HK-2 (cell line): ENCODE measurements around the gene ZNF654.
"Not testable (repeated sequence)": the region's sequence is repeated elsewhere in the genome, so short reads cannot be mapped to it uniquely, and the experiment has no call there.

Experiments used
- DNase-seq: peaks from one replicate; pipeline ENCODE4 v3.0.0-alpha.2; 2018; ENCODE audit not compliant: unreplicated experiment

Gene ZNF654

DNA sequence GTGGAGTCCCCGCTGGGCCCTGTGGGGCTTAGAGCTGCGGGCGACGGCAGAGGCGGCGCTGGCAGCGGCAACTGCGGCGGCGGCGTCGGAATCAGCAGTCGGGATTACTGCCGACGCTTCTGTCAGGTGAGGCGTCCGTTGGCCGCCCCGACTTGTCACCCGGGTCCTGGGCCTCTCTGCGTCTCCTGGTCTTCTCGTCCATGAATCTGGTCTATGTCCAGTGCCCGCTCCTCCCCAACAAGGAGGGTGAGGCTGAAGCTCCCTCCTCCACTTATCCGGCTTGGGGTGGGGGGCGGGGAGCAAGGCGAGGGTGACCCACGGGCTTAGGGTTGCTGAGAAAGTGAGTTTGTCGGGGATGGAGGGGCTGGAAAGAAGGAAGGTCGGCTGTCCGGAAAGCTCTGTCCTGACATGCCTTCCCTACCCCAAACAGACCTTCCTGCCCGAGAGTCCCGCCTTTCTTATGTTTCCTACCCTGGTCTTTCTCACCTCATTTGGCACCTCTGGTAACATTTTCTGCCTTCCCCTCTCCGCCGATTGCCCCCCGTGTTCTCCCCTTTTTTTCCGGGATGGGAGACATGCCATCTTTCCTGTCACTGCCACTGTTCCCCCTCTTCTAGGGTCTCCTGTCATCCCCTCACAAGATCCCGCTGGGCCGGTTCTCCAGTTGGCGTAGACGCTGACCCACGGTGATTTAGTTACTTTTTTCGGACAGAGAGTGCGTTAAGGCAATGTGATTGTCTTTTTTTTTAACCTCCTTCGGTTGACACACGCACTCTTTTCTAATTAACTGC lies 520 bp downstream of the ZNF654 start:
- DNase-seq: no peak

DNA sequence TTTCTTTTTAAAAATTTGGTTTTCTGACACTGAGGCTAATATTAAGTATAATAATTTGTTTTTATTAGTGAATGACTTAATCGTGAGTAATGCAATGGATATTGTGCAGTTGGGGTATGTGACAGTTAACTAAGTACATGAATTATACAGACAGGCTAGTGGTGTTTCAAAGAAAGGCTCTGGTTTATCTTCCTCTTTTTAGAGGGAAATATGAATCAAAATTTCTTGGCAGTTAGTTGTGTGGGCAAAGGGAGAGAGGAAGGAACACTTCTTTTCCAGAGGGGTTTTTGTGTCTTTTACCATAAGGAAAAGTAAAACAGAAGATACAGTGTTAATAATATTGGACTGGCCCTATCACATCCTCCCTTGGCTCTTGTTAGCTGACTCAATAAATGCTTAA lies 2.7 kb downstream of the ZNF654 start:
- DNase-seq: no peak

DNA sequence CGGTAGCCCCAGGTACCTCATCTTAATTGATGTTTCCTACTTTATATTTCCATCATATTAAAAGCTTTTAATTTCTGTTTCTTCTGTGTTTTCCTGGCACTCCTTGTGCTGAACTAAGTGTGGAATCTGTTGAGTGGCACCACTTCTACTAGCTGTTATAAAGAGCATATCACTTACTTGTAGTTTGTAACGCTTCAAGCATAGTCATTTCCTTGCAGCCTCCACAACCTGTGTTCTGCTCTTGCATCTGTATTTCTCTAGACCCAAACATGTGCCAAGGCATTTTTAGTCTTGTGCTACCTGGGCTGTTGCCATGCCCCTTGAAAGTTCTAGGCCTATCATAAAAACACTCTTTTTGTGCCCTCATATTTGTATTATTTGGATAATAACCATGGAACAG lies 16.0 kb downstream of the ZNF654 start:
- no peak for DNase-seq

DNA sequence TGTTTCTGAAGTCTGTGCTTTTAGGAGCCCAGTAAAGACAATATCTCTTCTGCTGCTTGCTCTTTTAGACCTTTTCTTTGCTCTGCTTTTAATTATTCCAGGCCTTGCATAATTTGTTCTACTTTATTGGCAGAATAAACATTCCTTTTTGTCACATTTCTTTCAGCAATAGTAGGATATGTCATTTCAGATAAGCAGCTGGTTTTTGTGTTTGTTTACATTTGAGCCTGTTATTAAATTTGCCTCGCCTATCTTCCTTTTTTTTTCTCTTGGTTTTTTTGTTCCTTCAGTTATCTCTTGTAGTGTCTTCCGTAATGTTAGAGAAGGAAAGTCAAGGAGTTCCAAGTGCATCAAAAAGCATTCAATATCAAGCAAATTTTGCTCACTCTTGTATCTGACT lies 16.4 kb downstream of the ZNF654 start:
- DNase-seq: no peak

DNA sequence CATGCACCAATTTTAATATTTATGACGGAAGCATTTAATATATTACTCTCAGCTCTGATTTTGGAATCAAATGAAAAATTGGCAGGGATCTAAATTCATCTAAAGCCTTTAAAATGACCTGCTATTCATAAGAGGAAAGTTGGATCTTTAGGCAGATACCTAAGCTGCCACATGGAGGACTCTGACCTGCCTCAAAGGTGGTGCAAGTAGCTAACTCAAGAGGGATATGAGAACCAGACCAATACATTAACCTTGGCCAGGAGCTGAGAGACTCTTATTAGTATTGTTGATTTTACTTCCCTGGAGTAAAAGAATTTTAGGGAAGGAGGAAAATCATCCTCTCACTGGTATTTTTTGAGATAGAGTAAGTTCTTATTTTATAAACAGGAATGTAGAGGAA lies 17.7 kb downstream of the ZNF654 start:
- no peak for DNase-seq

DNA sequence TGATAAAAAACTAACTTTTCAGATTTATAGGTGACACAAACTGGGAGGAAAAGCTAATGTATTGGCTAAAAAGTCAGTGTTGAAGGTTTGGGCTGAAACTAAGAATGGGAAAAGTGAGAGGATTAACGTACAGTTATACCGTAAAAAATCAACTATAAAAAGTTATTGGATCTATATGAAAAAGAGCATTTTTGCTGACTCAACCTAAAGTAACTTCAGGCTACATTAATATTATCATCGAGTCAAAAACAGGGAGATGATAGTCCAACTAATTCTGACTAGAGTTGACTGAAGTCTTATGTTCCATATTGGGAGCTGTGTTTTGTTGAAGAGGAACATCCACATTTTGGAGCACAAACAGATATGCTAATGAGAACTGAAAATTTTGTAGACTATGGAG lies 19.9 kb downstream of the ZNF654 start:
- no peak for DNase-seq

DNA sequence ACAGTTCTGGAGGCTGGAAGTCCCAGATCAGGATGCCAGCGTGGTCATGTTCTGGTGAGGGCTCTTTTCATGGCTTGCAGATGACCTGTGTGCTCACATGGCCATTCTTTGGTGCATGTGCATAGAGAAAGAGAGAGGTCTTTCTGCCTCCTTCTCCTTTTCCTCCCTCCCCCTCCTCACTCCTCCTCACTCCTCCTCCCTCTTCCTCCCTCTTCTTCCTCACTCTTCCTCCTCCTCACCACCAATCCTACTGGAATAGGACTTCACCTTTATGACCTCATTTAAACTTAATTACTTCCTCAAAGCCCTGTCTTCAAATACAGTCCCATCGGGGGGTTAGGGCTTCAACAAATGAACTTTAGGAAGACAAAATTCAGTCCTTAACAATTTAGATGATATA lies 23.8 kb downstream of the ZNF654 start:
- DNase-seq: no peak

DNA sequence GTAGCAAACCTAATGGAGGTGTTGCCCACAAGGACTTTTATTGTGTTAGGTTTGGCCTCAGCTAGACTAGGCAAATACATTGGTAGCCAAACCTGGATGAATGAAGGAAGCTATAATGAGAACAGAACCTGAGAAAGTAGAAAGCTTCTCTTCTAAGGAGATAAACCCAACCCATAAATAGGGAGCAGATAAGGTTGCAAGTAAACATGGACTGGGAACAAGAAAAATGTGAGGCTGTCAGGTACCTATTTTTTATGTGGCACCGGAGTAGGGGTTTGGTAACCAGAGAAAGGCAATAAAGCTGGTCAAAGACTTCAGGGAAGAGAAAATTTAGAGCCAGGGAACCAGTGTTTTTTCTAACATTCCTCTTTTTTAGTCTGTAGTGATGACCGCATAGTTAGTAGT lies 25.0 kb downstream of the ZNF654 start:
- no peak for DNase-seq

DNA sequence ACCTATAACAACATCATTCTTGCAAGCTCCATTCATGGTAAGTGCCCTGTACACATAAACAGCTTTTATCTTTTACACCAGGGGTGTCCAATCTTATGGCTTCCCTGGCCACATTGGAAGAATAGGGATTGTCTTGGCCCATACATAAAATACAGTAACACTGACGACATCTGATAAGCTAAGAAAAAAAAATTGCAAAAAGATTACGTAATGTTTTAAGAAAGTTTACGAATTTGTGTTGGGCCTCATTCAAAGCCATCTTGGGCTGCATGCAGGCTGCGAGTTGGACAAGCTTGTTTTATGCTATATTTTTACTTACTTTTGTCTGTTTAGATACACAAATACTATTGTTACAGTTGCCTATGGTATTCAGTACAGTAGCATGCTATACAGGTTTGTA lies 31.6 kb downstream of the ZNF654 start:
- DNase-seq: no peak

DNA sequence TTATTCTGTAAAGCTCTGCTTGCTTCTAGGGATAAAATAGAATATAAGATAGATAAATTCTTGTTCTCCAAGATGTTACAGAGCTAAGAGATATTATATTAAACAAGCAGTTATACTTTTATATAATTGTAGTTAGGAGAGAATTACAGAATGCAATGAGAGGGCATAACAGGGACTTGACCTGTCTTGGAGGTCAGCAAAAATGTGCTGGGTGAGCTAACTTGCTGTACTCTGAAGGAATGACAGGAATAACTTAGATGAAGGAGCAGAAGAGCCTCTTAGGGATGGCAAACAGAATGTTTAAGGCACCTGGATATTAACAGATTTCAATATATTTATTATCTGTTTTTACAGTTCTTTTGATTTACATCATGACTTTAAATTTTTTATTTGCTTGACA lies 33.2 kb downstream of the ZNF654 start:
- DNase-seq: no peak

DNA sequence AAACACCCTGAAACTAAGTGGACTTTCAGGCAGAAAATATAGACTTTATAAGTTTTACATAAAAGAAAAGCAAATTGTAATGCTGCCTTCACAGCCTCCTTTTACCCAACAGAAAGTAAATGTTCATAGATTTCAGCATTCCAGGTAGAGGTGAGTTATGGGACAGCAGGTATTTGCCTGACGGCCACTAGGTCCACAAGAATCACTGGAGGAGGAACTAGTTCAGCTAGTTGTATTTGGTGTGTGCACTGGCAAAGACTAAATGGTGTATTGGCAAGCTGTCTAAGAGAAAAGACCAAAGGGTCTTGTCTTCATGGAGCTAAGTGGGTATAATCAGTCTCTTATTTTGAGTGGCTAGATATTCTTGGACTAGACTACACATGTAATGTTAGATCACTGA lies 34.2 kb downstream of the ZNF654 start:
- no peak for DNase-seq

DNA sequence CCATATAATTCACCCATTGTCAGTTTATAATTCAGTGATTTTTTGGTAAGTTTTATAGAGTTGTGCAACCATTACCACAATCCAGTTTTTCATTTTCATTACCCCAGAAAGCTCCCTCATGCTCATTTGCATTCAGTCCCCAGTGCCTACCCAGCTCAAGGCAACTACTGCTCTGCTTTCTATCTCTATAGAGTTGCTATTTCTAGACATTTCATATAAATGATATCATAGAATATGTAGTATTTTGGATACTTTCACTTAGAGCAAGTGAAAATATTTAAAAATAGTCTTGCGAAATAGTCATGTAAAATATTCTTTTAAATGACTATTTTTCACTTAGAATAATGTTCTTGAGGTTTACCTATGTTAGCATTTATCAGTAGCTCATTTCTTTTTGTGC lies 42.1 kb downstream of the ZNF654 start:
- DNase-seq: no peak

DNA sequence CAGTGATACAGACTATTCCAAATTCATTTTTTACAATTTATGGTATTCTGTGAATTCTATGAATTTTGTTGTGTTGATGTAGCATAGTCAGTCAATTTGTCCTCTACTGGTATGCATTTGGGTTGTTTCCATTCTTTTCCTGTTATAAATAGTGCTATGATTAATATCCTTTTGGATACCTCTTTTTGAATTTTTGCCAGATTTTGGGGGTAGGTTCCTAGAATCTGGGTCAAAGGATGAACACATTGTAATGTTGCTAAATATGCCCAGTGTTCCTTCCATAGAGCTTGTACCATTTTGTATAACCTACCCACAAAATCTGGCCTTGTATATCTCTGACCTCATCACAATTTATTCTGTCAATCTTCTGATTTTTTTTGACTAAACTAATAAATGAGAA lies 46.3 kb downstream of the ZNF654 start:
- DNase-seq: no peak

DNA sequence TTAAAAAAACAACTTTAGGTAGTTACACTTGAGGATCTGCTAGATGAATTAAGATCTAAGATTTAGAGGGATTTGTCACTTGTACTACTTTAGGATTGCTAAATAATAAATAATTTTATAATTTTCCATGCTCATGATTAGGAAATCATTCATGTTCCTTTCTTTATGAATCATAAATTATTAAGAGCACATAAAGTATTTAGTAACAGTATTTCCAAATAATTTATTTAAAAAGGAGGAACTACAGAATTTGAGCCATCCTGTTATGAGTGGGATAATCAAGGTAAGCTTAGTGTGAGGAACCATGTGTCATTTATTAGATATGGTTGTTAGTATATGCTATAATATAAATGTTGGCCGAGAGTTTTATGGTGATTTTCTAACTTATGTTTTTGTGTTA lies 53.2 kb downstream of the ZNF654 start:
- DNase-seq: no peak

DNA sequence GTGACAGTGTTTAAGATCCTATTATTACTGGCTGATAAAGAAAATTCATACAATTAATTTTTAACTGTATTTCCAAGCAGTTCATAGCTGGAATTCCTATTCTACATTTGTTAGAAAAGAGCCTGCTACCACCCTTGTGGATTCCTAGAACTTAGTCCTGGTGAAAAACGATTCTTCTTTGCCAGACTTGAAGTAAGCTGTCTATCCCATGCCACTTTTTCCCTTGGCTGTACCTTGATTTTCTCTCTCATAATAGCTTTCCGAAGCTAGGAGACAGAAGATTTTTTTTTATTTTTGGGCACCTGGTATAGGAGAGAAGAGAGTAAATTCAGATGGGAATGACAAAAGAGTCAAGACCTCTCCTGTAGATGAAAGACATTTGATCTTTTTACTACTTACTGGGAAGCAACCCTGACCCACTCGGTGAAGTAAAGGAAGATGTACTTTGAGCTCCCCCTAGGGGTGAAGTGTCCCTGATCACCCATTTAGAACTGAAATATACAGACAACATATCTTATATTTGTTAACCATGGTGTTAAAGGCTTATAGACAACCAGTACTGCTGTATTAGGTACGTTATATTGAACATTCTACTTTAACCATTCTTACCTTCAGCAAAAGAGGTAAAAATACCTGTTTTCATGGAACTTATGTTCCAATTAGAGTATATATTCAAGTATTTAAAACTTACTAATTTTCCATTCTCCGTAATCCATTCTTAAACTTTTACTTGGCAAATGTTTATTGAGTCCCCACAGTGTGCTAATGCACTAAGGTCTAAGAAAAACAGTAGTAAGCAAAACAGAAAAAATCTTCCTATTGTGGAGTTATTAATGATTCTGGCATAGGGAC lies 54.5 kb downstream of the ZNF654 start:
- DNase-seq: peak; percentile 18

DNA sequence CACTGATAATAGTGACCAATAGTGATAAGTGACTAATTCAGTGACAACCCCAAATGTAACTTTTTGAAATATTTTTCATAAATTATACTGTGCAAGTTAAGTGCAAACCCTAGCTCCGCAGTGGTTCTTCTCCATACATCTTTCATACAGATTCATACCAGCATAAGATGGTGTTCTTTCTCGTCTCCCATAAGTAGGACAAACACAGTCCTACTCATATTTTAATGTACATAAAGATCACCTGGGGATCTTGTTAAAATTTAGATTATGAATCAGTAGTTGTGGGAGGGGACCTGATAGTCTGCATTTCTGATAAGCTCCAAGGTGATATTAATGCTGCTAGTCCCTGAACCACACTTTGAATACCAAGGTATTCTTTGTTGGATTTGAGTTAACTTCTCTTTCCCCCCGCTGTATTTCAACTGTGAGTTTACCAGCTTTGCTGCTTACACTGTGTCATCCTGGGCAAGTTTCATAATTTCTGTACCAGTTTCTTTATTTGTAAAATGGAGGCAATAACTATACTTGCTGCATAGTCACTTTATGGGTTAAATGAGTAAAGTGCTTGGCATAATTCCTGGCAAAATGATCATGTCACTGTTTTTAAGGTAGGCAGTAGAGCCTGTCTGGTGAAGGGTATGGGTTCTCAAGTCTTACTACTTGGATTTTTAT lies 56.0 kb downstream of the ZNF654 start:
- no peak for DNase-seq

DNA sequence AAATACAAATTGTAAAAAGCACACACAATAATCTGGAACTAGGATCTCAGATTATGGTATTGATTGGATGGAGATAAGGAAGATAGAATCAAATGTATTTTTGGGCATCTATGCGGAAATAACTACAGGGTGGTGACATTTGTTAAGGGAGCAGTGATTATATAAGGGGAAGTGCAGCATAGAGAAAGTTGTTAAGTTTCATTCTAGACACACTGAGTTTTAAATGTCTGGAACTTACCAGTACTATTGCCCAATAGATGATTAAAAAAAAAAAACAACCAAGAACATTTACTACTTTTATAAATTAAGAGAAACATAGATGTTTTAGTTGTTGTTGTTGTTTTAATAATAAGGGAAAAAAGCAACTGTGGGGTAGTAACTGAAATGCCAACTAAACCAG lies 58.6 kb downstream of the ZNF654 start:
- DNase-seq: no peak

DNA sequence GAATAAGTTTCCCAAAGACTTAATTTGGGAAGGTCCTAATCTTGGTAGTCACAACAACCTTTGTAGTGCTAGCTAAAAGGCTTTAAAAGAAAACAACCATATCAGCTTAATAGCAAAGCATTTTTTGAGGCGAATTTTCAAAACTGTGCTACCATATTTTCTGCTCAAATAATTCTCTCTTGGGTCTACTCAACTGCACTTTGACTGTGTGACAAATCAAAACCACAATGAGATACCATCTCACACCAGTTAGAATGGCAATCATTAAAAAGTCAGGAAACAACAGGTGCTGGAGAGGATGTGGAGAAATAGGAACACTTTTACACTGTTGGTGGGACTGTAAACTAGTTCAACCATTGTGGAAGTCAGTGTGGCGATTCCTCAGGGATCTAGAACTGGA lies 59.5 kb downstream of the ZNF654 start:
- not testable (repeated sequence) for DNase-seq

DNA sequence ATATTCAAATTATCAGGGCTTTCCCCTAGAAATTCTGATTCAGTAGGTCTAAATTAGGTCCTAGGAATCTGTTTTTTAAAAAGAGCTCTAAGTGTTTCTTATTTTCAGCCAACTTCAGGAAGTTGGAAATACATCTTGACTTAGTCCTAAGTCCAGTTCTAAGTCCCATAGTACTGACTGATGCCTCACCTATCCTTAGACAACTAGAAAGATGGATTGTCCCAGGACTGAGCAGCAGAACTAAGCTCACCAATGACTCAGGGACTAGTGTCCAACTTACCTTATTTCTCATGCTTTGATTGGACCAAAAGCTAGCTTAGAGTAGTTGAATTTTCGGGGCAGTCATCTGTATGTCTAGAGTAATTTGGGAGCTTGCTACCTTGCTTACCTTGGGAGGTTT lies 64.5 kb downstream of the ZNF654 start:
- no peak for DNase-seq

DNA sequence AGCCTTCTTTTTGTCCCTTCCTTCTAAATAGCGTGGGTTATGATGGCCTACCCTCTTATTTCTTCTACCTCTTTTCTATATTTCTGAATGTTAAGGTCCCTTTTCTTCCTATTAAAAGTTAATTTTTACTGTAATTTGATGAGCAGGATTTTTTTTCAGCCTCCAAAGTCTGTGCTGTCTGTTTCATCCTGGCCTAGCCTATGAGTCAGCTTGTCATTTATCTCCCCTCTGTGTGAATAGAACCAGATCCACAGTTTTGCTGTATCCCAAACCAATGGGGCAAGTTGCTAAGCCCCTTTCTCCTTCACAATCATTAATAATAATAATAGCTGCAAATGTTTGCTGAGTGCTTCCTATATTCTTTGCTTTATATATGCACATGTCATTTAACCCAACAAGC lies 72.6 kb downstream of the ZNF654 start:
- DNase-seq: no peak

DNA sequence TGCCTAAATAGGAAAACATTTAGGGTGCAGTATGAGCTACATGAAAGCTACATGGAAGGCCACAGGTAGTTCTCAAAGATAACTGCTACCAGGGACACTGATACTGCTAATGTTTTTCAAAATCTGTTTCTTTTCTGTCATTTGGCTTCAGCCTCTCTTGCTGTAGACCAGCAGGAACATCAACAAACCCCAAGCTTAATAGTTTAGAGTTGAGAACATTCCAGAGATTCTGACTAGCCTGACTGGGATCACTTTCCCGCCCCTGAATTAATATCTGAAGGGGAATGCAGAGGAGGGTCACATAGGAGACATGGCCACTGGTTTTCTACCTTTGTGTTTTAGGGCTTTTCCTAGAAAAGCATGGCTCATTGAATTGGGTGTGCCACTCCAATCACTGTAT lies 73.8 kb downstream of the ZNF654 start:
- no peak for DNase-seq

DNA sequence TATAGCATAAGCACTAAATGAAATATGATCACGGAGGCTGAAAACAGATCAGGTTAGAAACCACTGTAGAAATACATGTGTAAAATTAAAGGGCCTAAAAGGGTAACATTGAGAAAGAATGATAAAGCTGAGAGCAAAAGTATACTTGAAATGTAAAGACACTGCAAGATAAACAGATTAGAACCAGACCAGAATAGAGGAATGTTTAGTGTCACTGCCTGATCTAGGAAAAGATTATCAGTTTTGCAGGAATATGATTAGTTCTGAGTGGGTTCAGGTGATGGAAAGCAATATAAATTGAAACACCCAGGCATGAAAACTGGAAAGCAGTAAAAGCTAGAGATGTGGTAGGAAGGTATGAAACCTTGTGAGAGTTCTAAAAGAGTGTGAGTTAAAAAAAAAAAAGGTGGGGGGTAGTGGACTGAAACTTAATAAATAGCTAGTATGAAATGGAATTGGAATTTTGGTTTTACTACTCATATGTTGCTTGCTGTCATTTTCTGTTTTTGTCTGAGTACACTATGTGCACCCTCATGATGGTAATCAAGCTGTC lies 74.7 kb downstream of the ZNF654 start:
- DNase-seq: no peak
